Middle frontal gyrus (tissue), 1 donor: ENCODE measurements around the gene TFAP2C.
"Not testable (repeated sequence)": the region's sequence is repeated elsewhere in the genome, so short reads cannot be mapped to it uniquely, and the experiment has no call there.

Experiments
- DNase-seq: peaks from one replicate; pipeline ENCODE4 v3.0.0-alpha.2; 2015; ENCODE audit warnings: low spot score; ENCODE audit errors: extremely low spot score

TFAP2C gene

GRCh38 chr20:56646599-56646998 lies 17.5 kb downstream of the TFAP2C start:
- no peak for DNase-seq

DNA sequence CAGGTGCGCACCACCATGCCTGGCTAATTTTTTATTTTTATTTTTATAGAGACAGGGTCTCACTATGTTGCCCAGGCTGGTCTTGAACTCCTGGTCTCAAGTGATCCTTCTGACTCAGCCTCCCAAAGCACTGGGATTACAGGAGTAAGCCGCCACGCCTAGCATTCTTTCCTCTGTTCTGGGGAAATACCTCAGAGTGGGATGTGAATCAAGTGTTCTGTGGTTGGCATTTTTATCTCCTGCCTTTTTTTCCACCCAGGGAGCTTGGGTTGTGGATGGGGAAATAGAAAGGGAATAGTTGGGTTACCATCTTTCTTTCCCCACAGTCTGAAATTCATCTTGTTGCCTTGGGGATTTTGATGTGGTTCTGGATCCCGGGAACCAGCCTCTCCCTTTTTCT lies 24.1 kb downstream of the TFAP2C start:
- no peak for DNase-seq

- DNase-seq: no peak
Measured at GRCh38 chr20:56656632-56657031, 27.5 kb downstream of the TFAP2C start.

DNA sequence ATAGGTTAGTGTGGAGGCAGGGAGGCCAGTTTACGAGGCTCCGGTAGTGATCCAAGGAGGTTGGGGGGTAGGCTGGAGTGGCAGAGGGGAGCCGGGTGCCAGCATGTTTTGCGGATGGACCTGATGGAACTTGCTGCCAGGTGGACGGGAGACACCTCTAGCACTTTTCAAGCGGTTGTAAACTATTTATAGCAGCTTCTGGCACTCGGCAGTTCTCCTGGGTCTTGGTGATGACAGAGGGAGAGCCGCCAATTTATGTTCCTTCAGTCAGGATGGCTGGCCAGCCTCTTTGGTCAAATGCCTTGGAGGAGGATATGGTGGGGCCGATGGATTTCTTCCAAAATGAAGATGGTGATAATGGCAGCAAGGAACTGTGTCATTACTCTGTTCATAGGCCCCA lies 28.8 kb downstream of the TFAP2C start:
- no peak for DNase-seq

GRCh38 chr20:56658341-56658947 lies 29.3 kb downstream of the TFAP2C start:
- DNase-seq: not testable (repeated sequence)

GRCh38 chr20:56663660-56664059 lies 34.6 kb downstream of the TFAP2C start:
- DNase-seq: no peak

DNA sequence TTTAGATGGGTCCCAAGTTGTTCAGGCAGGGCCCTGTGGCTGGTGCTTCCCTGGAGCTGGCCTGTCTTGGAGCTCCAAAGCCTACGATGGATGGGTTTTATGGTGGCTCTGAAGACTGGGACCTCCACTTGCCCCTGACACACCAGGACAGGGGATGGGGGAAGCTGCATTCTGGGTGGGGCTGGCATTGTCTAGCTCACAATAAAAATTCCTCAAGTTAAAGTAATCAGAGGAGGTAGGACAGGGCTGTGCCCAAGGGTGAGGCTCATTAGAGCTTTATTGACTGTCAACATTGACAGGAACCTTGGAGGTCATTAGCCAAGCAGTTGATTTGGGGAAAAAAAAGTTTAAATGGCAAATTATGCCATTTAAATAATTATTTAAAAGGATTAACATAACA lies 35.7 kb downstream of the TFAP2C start:
- DNase-seq: no peak

DNA sequence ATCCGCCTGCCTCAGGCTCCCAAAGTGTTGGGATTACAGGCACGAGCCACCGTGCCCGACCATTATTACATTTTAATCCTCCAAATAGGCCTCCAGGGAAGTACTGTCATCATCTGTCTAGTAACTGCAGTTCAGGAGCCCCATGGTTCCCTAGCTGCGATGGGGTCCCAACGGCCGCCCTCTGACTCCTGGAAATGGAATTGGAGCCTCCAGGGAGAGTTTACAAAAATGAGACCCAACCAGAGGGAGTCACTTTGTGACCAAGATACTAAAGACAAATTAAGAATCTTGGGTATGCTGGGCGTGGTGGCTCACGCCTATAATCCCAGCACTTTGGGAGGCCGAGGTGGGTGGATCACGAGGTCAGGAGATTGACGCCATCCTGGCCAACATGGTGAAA lies 36.7 kb downstream of the TFAP2C start:
- no peak for DNase-seq

DNA sequence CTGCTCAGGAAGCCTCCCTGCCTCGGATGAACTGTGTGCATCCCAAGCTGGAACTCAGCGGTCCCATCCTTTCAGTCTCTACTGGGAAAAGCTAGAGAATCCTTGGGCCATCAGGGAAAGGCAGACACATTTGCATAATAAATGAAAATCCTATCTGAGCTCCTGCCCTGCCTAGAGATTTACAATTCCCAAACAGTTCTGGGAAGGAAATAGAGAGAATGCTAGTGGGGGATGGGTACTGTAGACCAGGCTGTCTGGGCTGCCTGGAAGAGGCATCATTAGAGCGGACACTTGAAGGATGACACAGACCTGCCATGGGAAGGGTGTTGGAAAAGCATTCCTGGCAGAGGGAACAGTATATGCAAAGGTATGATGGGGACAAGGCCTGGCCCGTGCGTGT lies 44.3 kb downstream of the TFAP2C start:
- no peak for DNase-seq

- no peak for DNase-seq
Measured at GRCh38 chr20:56676001-56676400, 46.9 kb downstream of the TFAP2C start.

GRCh38 chr20:56676679-56677078 lies 47.6 kb downstream of the TFAP2C start:
- DNase-seq: no peak

DNA sequence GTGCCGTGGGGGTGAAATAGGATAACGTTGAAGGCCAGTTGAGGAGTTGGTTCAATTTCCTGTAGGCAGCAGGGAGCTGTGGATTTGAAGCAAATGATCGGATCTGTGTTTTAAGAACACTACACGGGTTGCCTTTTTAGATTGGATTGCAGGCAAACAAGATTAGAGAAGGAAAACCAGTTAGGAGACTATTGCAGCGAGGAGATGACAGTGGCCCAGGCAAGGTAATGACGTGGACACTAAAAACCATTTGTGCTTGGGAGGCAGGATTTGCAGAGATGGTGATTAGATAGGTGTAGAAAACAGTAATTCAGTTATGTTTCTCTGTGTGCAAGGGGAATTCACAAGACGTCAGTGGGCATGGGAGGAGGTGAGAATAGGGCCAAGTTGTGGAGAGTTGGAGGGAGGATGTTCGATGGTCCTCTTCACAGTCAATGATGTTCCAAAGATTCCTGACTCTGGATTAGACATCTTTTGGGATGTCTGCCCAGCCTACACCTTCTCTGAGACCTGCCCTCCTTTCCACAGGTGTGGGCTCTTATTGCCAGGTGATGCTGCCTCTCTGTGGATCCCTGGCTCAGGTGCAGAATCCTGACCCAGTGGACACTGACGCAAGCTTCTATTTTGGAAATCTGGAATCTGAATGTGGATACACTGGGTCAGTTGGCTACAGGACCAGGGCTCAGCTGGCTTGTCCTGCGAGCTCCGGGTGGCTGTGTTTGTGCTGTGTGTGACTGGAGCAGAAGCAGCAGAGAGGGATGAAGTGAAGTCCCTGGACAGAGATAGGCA lies 54.2 kb downstream of the TFAP2C start:
- DNase-seq: no peak

DNA sequence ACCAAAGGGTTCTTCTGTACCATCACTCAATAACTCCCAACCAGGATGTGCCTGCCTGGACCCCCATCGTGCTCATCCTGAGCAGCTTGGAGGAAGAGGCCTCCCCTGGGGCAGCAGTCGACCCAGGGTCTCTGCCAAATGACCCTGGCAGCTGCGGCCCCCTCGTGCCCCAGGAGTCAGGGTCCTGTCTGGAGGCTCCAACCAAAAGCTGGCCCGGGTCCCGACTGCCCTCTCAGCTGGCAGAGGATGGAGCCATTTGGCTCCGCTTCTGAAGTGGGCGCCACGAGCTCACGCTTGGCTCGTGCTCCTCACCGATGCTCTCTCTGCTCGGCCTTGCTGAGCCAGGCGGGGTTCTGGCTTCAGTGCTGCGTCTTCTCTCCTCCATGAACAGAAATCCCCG lies 56.8 kb downstream of the TFAP2C start:
- no peak for DNase-seq

- DNase-seq: no peak
Measured at GRCh38 chr20:56687061-56687460, 58.0 kb downstream of the TFAP2C start.

DNA sequence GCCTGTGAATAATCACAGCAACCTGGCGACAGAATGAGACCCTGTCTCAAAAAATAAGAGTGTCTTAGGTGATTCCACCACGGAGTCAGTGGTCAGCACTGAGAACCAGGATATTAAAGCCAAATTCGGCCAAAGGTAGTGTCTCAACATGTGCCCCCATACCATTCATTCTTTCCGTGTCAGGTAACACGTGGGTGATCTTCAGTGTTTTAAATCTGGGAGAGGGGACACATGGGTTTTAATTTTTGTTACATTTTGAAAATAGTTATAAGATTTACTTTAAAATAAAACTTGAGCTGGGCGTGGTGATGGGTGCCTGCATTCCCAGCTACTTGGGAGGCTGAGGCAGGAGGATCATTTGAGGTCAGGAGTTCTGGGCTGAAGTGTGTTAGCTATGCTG lies 59.0 kb downstream of the TFAP2C start:
- DNase-seq: no peak
